K562 (cell line): ENCODE measurements around the gene PRKAA1. TPM values are rescaled to one million over a fixed set of nuclear protein-coding genes. Genes with fewer than 3 reads are reported as not detected.

Experiments used
- E2F6 ChIP-seq, 2 experiments: IDR thresholded peaks; 2 replicates each; pipeline ENCODE4 v1.6.1; 2011; ENCODE audit warnings: borderline replicate concordance in 1 of 2, control low read depth in 1 of 2, low read depth in 1 of 2, low read length in 1 of 2, mild to moderate bottlenecking in 1 of 2, mixed read lengths in 1 of 2, moderate library complexity in 1 of 2; ENCODE audit not compliant: insufficient read depth in 1 of 2, insufficient read length in 1 of 2, poor library complexity in 1 of 2, severe bottlenecking in 1 of 2; ENCODE audit errors: extremely low read depth in 1 of 2
- FOXP4 ChIP-seq: sonication (generic); formaldehyde crosslinking; IDR thresholded peaks from 2 replicates; pipeline ENCODE4 v1.8.0; 2022; ENCODE audit warnings: mild to moderate bottlenecking, missing genetic modification reagents, borderline replicate concordance
- HDAC1 ChIP-seq, 2 experiments: fragments of 450-650 bp; IDR thresholded peaks; 2 replicates each; pipeline ENCODE4 v1.6.1; 2016 to 2017; ENCODE audit warnings: inconsistent platforms in 1 of 2, mild to moderate bottlenecking in 1 of 2, moderate library complexity in 1 of 2
- JUN ChIP-seq, 2 experiments: sonication (generic) in 1 of 2; formaldehyde crosslinking in 1 of 2; IDR thresholded peaks; 2 replicates each; pipeline versions ENCODE4 v1.6.1 to v1.8.0; 2012 to 2022; ENCODE audit warnings: borderline replicate concordance in 2 of 2, mild to moderate bottlenecking in 2 of 2, improper control_type of control experiment in 1 of 2, low read depth in 1 of 2, low read length in 1 of 2, missing genetic modification reagents in 1 of 2
- MGA ChIP-seq: fragments of 450-650 bp; IDR thresholded peaks from 2 replicates; pipeline ENCODE4 v1.6.1; 2016; ENCODE audit warnings: mild to moderate bottlenecking, moderate library complexity
- SRSF3 ChIP-seq: fragments of 200-400 bp; formaldehyde crosslinking; IDR thresholded peaks from 2 replicates; pipeline ENCODE4 v1.6.1; 2016; ENCODE audit warnings: mild to moderate bottlenecking, low read length, moderate library complexity; ENCODE audit not compliant: insufficient read depth
- ZNF121 ChIP-seq: sonication (generic); formaldehyde crosslinking; conservative IDR thresholded peaks from 2 replicates; pipeline ENCODE4 v1.8.0; 2022; ENCODE audit warnings: missing genetic modification reagents
- ZNF282 ChIP-seq: sonication (generic); formaldehyde crosslinking; IDR thresholded peaks from 2 replicates; pipeline ENCODE4 v1.8.1; 2023; ENCODE audit warnings: missing genetic modification reagents
- ZNF3 ChIP-seq: fragments of 250-450 bp; sonication (Bioruptor Pico); IDR thresholded peaks from 2 replicates; pipeline ENCODE4 v1.5.0; 2021; ENCODE audit warnings: mild to moderate bottlenecking, moderate library complexity
- polyA plus RNA-seq, 8 experiments: library from polyadenylated mRNA; depleted of rRNA in 4 of 8; stranded (reverse) in 5 of 8; unstranded in 3 of 8; fragments of >200 nt; fragmentation: Nextera tagmentation in 2 of 8; fragmentation: Illumina TruSeq in 1 of 8; extraction: Ambion mirVana in 2 of 8; extraction: Trizol in 1 of 8; gene quantifications; 2 replicates each; pipeline versions ENCODE4 v1.2.1 to v1.2.3, GENCODE V29; 2011 to 2014; ENCODE audit warnings: inconsistent platforms in 1 of 8, missing spikeins in 1 of 8
- total RNA-seq, 7 experiments: library from RNA; depleted of rRNA in 6 of 7; stranded (reverse); fragments of >200 nt in 6 of 7; fragmentation: Illumina TruSeq in 2 of 7; extraction: Trizol in 2 of 7; gene quantifications; 2 replicates each; pipeline versions ENCODE4 v1.2.1 to v1.2.3, GENCODE V29; 2011 to 2021; ENCODE audit warnings: low replicate concordance in 1 of 7

PRKAA1 gene
- total and polyA plus RNA-seq, 9 of the 15 experiments (the other 6 are each of a cell fraction or from before 2014, with no cell fraction given): 24.5 to 84.0 (median 51.4) TPM

GRCh38 chr5:40755407-40756365 lies 42.5 kb downstream of the PRKAA1 start, which contains the start of gene TTC33 (continued):
- TF ChIP-seq E2F6 (IDR thresholded peaks at IDR 0.05; ENCODE audit: borderline replicate concordance in 1 of 2, extremely low read depth in 1 of 2, insufficient read depth in 1 of 2, insufficient read length in 1 of 2, low read depth in 1 of 2, low read length in 1 of 2, poor library complexity in 1 of 2, severe bottlenecking in 1 of 2) (peak; percentile 99 to 100), FOXP4 (CRISPR knock-in tag) (no peak), HDAC1 (IDR thresholded peaks at IDR 0.05) (peak in 1 of 2 experiments; percentile 43; a peak in 1 of 4 replicates), JUN (IDR thresholded peaks at IDR 0.05; ENCODE audit: borderline replicate concordance, low read depth, low read length) (peak; percentile 78; the same call in 1 of the 2 replicates), JUN (CRISPR knock-in tag; IDR thresholded peaks at IDR 0.05; ENCODE audit: borderline replicate concordance) (no peak; the same call in 1 of the 2 replicates), SRSF3 (no peak), ZNF3 (CRISPR knock-in tag) (no peak), ZNF121 (CRISPR knock-in tag) (0 out of 2 replicates have a peak, but pooled peaks have one; percentile 10), MGA (peak; percentile 97), ZNF282 (CRISPR knock-in tag) (no peak)
